GM18909 (cell line): ENCODE results near the gene PRKG1.

Experiments
- ATAC-seq: cut with Tn5 transposase; IDR thresholded peaks from one replicate; pipeline ENCODE4 v1.9.1; 2021; ENCODE audit warnings: mild to moderate bottlenecking; ENCODE audit not compliant: unreplicated experiment, poor library complexity

Gene PRKG1

GRCh38 chr10:52287866-52288265 is 1213.6 kb downstream of the PRKG1 start:
- ATAC-seq, result no peak

DNA sequence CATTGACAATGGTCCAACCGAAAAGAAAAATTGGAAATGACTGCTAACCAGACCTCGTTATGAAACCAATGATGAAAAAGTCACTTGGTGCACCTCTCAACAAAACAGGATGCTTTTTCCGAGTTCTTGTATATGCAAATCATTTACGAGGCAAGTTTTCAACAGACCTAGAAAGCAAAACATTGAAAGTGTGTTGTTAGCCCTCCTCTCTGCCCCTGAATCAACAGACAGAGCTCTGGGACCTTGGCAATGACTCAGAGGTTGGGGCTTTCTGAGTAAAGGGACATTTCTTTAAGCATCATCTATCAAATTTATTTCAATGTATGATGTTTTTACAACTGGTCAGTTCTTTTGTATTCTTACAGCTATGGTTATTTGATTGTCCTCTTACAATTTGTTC is 1223.5 kb downstream of the PRKG1 start:
- ATAC-seq, result no peak

DNA sequence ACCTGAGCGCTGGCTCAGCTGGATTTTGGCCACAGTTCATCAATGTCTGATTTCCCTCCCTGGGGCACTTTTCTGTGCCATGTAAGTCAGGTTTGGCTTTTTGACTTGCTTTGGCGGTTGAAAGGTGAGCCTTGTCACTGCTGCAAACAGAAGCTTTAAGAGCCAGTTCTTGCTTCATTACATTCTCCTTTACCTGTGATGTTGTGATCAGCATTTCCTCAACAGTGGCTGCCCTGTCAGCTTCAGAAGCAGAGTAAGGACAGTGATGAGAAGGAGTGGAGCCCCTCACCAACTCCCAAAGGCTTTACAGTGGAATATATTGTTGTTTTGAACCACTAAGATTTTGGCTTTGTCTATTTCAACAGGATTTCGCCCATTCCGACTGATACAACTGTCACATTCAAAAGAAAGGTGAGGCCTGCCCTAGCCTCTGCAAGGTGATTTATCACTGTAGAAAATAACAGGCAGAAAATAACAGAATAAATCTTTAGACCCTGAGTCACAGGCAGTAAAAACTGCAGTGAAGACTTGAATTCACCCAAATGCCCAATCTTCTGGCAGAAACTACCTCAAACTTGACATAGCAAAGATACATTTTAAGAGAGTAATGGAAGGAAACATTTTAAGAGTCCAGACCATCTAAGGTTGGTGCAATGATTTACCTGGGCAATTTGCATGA is 1226.5 kb downstream of the PRKG1 start:
- no peak for ATAC-seq

DNA sequence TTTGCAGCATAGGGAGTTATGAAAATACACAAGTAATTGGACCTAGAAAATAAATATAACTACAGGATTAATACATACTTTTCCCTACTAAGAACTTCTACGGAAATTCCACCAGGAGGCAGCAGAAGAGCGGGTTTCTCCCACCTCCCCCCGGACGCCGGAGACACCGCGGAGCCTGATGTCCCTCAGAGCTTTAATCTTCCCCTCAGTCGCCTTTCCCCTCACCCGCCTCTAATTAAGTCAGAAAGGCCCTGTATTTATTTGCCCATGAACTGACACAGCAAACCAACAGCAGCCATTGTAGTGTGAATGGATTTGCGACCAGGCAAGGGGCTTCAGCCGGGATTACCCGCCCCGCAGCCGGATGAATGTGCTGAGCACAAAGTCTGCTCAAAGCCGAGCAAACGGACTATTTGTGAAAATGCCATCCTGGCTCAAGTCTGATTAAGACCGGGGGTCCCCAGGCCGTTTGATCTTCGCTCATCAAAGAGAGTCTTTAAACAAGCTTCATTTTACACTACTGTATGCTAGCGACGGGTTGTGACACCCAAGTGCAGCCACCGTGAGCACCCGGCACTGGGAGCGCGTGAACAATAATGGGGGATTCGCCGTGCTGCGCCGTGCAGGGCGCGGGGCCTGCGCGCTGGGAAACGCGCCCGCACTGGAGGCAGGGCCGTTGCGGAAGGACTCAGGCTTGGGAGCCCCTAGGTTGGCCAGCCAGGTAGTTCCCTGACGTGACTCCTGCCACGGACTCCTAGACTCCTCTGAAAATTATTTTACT is 1234.2 kb downstream of the PRKG1 start:
- ATAC-seq, result peak; percentile 85

GRCh38 chr10:52312942-52313255 is 1238.6 kb downstream of the PRKG1 start:
- no peak for ATAC-seq

GRCh38 chr10:52313256-52313932 is 1239.1 kb downstream of the PRKG1 start:
- no peak for ATAC-seq

- peak; percentile 70 for ATAC-seq
Observed at GRCh38 chr10:52313933-52314821, 1239.9 kb downstream of the PRKG1 start, which contains the start of gene DKK1. Gene DKK1 (plus strand): TSS chr10:52314281. CDS start chr10:52314435, 154 bp downstream.

- ATAC-seq, result no peak
Observed at GRCh38 chr10:52314822-52315552, 1240.7 kb downstream of the PRKG1 start.

DNA sequence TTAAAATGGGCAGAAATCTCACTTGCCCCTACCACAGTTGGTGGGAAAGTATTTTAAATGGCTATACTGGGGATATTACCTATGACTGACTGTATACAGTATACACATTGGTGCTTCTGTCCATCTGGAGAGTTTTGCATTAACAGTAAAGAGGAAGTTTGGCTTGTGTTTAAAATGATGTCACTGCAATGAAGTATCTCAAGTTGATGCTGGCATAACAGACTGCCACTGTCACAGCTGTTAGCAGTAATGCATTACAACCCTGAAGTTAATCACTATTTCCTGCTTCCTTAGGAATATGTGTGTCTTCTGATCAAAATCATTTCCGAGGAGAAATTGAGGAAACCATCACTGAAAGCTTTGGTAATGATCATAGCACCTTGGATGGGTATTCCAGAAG is 1241.7 kb downstream of the PRKG1 start:
- no peak for ATAC-seq

- ATAC-seq, result no peak
Observed at GRCh38 chr10:52316500-52316899, 1242.2 kb downstream of the PRKG1 start.

- ATAC-seq, result no peak
Observed at GRCh38 chr10:52318136-52318701, 1243.9 kb downstream of the PRKG1 start.

- ATAC-seq, result no peak
Observed at GRCh38 chr10:52318822-52319464, 1244.7 kb downstream of the PRKG1 start.

DNA sequence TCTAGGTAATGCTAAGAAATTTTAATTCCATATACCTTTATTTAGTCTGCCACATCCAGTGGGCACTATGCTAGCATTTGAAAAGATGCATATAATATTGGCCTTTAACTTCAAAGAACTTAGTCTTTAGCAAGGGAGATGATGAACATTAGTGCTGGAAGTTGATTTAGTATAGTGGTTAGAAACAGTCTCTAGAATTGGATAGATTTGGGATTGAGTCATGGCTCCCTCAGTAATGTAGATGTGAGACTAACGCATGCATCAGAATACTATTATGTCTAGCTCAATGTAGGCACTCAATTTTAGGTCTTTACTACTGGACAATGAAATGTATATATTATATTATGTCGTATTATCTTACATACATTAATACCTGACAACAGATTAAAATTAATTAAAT is 1245.6 kb downstream of the PRKG1 start:
- no peak for ATAC-seq

DNA sequence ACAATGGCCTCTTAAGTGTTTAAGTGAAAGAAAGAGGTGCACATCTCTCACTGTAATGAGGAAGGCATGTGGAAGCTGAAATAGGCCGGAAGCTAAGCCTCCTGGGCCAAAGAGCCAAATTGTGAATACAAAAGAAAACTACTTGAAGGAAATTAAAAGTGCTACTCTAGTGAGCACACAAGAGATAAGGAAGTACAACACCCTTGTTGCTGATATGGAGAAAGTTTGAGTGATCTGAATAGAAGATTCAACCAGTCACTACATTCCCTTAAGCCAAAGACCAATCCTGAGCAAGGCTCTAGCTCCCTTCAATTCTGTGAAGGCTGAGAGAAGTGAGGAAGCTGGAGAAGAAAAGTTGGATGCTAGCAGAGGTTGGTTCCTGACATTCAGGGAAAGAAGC is 1248.0 kb downstream of the PRKG1 start:
- ATAC-seq, result no peak

- ATAC-seq, result no peak
Observed at GRCh38 chr10:52322936-52323335, 1248.6 kb downstream of the PRKG1 start.

DNA sequence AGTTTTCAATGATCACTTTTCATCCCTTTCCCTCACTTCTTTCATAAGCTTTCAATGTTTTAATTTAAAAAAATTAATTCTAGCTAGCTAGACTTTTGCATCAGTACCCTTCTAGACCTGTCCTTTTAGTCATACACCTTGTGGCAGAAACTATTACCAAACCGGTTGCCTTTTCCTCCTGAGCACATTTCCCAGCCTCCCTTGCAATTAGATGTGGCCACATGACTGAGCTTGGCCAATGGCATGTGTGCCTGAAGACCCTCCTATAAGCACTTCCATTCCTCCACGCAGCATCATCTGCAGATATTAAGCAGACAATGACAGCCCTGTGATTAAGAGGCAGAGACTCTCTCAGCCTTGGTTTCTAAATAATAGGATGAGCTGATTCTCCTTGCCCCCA is 1252.1 kb downstream of the PRKG1 start:
- no peak for ATAC-seq

DNA sequence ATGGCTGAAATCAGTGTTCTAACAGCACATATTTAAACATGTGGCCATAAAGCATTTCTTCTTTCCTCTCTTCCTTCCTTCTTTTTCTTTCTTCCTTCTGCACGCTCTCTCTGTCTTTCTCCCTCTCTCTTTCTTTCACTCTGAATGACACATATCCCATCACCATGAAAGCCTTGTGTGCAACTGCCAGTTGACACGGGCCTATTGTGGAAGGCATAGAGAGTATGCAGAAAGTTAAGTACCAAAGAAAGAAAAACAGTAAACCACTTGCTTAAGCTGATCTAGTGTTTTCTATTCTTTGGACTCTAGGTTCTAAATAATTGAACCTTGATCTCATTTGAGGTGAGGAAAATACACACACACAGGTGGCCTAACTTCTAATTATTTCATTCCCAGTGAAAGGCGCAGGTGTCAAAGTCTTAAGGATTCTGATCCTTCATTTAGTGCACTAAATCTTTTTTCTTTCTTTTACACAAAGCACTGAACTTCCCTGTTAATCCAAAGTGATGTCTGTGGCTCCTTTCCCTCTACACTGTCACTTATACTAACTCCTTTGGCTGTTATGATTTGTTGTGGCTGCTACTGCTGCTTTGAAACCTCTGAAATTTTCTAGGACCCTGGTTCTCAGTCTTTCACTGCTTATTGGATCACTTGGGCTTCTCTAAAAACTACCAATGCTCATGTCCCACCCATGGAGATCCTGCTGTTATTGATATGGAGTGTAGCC is 1257.5 kb downstream of the PRKG1 start:
- ATAC-seq, result no peak

DNA sequence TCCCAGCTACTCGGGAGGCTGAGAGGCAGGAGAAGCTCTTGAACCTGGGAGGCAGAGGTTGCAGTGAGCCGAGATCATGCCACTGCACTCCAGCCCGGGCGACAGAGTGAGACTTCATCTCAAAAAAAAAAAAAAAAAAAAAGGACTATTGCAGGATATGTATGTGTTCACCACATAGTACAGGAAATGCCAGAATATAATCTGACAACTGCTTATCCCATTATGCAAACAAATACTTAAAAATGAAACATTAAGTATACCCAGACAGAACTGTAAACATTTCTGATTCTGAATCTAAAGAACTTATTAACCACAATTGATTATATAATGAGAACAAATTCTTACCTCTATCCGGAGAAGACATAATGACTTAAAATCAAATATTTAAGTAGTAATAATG is 1258.5 kb downstream of the PRKG1 start:
- no peak for ATAC-seq
